PC-3 (cell line): ENCODE measurements around the gene ZNF18.

Source experiments
- CTCF ChIP-seq: fragments of 300-600 bp; sonication (generic); conservative IDR thresholded peaks from 2 replicates; pipeline ENCODE4 v1.5.1; 2017; ENCODE audit warnings: antibody characterized with exemption, low read depth, mild to moderate bottlenecking, low read length
- EZH2 ChIP-seq: fragments of 300-600 bp; sonication (generic); IDR thresholded peaks from one replicate; pipeline ENCODE4 v1.6.1; 2017; ENCODE audit warnings: antibody characterized with exemption, mild to moderate bottlenecking, low read length; ENCODE audit not compliant: unreplicated experiment

- TF ChIP-seq CTCF (no peak), EZH2 (no peak)
Measured at GRCh38 chr17:12041312-12041711, 44.0 kb upstream of the ZNF18 start.
